HCT116 (cell line): Measurements from ENCODE around the gene NHERF2. TPM values are rescaled to one million over a fixed set of nuclear protein-coding genes. Genes with fewer than 3 reads are reported as not detected.

Experiments used
- ATAC-seq: fragments of 200-7000 bp; cut with Tn5 transposase; 2 replicates; pipeline ENCODE4 v1.9.1; 2020; ENCODE audit warnings: mild to moderate bottlenecking, moderate library complexity
- BruUV-seq: library from RNA; stranded (reverse); fragments of 400-500 nt; replicated peaks from 2 replicates; lab custom pipeline; 2021; lab: Mats Ljungman, UMichigan
- CTCF ChIA-PET: fragments of 300-600 bp; sonication (Branson Sonifier 250); formaldehyde crosslinking; loops from one replicate; lab custom pipeline; 2021; ENCODE audit warnings: antibody characterized with exemption; lab: Charles Lee
- POLR2A ChIA-PET: fragments of 300-600, 350-600 bp; sonication (Branson Sonifier 250); formaldehyde crosslinking; loops from one replicate; lab custom pipeline; 2021; ENCODE audit warnings: antibody characterized with exemption; lab: Charles Lee
- RAD21 ChIA-PET, 2 experiments: fragments of 300-600 bp; sonication (Branson Sonifier 250); formaldehyde crosslinking; loops; one replicate each; lab custom pipeline; 2023; ENCODE audit warnings: low total read pairs in 2 of 2; ENCODE audit not compliant: uncharacterized antibody in 2 of 2, unreplicated experiment in 2 of 2, low non-redundant PET in 1 of 2; lab: Charles Lee
- DNase-seq: peaks from one replicate; pipeline ENCODE4 v3.0.0-alpha.2; 2010; ENCODE audit warnings: low read depth, low spot score
- H2AFZ ChIP-seq: fragments of 200-600 bp; shearing (Covaris generic), sonication (generic); 2 replicates; pipeline ENCODE4 v1.6.1; 2017; ENCODE audit warnings: low read depth, mixed run types, mixed read lengths, antibody characterized with exemption, low read length; ENCODE audit not compliant: poor library complexity, severe bottlenecking
- H3K27ac ChIP-seq: 2 replicates; pipeline ENCODE4 v1.5.1; 2012; ENCODE audit warnings: low read depth, low read length
- H3K27me3 ChIP-seq: fragments of 200-600 bp; sonication (generic); 2 replicates; pipeline ENCODE4 v1.6.1; 2016; ENCODE audit warnings: mixed run types, low read length, mixed read lengths; ENCODE audit not compliant: insufficient read depth
- H3K36me3 ChIP-seq, 2 experiments: fragments of 200-500 bp in 1 of 2; fragments of 200-600 bp in 1 of 2; sonication (Bioruptor generic) in 1 of 2; sonication (generic) in 1 of 2; 2 replicates each; pipeline versions ENCODE4 v1.5.1 to v1.6.1; 2014 to 2016; ENCODE audit warnings: low read length in 2 of 2, inconsistent platforms in 1 of 2, mixed read lengths in 1 of 2, mixed run types in 1 of 2; ENCODE audit not compliant: insufficient read depth in 2 of 2, control insufficient read depth in 1 of 2
- H3K4me1 ChIP-seq, 2 experiments: fragments of 200-600 bp in 1 of 2; sonication (generic) in 1 of 2; 2 replicates each; pipeline versions ENCODE4 v1.5.1 to v1.6.1; 2012 to 2017; ENCODE audit warnings: low read length in 2 of 2, inconsistent platforms in 1 of 2, mild to moderate bottlenecking in 1 of 2, mixed read lengths in 1 of 2, mixed run types in 1 of 2, moderate library complexity in 1 of 2; ENCODE audit not compliant: insufficient read depth in 2 of 2, control insufficient read depth in 1 of 2
- H3K4me2 ChIP-seq: fragments of 200-600 bp; sonication (generic); 2 replicates; pipeline ENCODE4 v1.6.1; 2017; ENCODE audit warnings: mixed run types, low read length, mixed read lengths
- H3K4me3 ChIP-seq, 2 experiments: fragments of 200-600 bp in 1 of 2; sonication (generic) in 1 of 2; replicated peaks in 1 of 2; 2 replicates each; pipeline ENCODE4 v1.5.1; 2011 to 2016; ENCODE audit warnings: low read length in 2 of 2, control low read depth in 1 of 2, low read depth in 1 of 2, mild to moderate bottlenecking in 1 of 2, mixed read lengths in 1 of 2, mixed run types in 1 of 2
- H3K79me2 ChIP-seq: fragments of 200-600 bp; sonication (generic); 2 replicates; pipeline ENCODE4 v1.6.1; 2017; ENCODE audit warnings: mild to moderate bottlenecking, mixed run types, low read length, moderate library complexity, mixed read lengths; ENCODE audit not compliant: insufficient read depth
- H3K9ac ChIP-seq: fragments of 200-600 bp; sonication (generic); 2 replicates; pipeline ENCODE4 v1.6.1; 2016; ENCODE audit warnings: low read length, mixed read lengths
- H3K9me2 ChIP-seq: fragments of 200-600 bp; sonication (generic), shearing (Covaris generic); 2 replicates; pipeline ENCODE4 v1.6.1; 2017; ENCODE audit warnings: mixed run types, mild to moderate bottlenecking, moderate library complexity; ENCODE audit not compliant: insufficient read depth
- H3K9me3 ChIP-seq, 2 experiments: fragments of 200-500 bp in 1 of 2; fragments of 200-600 bp in 1 of 2; sonication (Bioruptor generic) in 1 of 2; sonication (generic) in 1 of 2; 2 replicates each; pipeline ENCODE4 v1.6.1; 2014 to 2017; ENCODE audit warnings: low read length in 2 of 2, mixed read lengths in 2 of 2, inconsistent platforms in 1 of 2, low read depth in 1 of 2, mild to moderate bottlenecking in 1 of 2, mixed run types in 1 of 2, moderate library complexity in 1 of 2; ENCODE audit not compliant: control insufficient read depth in 1 of 2, insufficient read depth in 1 of 2
- H4K20me1 ChIP-seq: fragments of 200-600 bp; sonication (generic), shearing (Covaris generic); 2 replicates; pipeline ENCODE4 v1.6.1; 2017; ENCODE audit warnings: mixed run types, mild to moderate bottlenecking, moderate library complexity; ENCODE audit not compliant: insufficient read depth
- CBX3 ChIP-seq: IDR thresholded peaks from 2 replicates; pipeline ENCODE4 v1.6.1; 2012; ENCODE audit warnings: low read depth
- CTCF ChIP-seq, 3 experiments: fragments of 200-600 bp in 1 of 3; sonication (generic) in 1 of 3; IDR thresholded peaks in 2 of 3; conservative IDR thresholded peaks in 1 of 3; 2 replicates each; pipeline ENCODE4 v1.5.1; 2012 to 2017; ENCODE audit warnings: low read depth in 2 of 3, low read length in 2 of 3, antibody characterized with exemption in 1 of 3, borderline replicate concordance in 1 of 3, control low read depth in 1 of 3, mild to moderate bottlenecking in 1 of 3, mixed read lengths in 1 of 3, mixed run types in 1 of 3, moderate library complexity in 1 of 3; ENCODE audit not compliant: insufficient read depth in 1 of 3
- FOSL1 ChIP-seq: IDR thresholded peaks from 2 replicates; pipeline ENCODE4 v1.6.1; 2012; ENCODE audit warnings: low read depth
- JUND ChIP-seq: IDR thresholded peaks from 2 replicates; pipeline ENCODE4 v1.6.1; 2012
- POLR2AphosphoS5 ChIP-seq: IDR thresholded peaks from 2 replicates; pipeline ENCODE4 v1.6.1; 2011; ENCODE audit warnings: mild to moderate bottlenecking, low read depth, low read length, moderate library complexity
- RAD21 ChIP-seq: IDR thresholded peaks from 2 replicates; pipeline ENCODE4 v1.6.1; 2012; ENCODE audit warnings: low read depth, mild to moderate bottlenecking
- SP1 ChIP-seq: IDR thresholded peaks from 2 replicates; pipeline ENCODE4 v1.6.1; 2012; ENCODE audit warnings: low read depth
- ZFX ChIP-seq: fragments of 450-650 bp; IDR thresholded peaks from 2 replicates; pipeline ENCODE4 v1.6.1; 2017
- intact Hi-C: fragments of 100-400 bp; cut with micrococcal nuclease; formaldehyde crosslinking; loops from 2 replicates; pipeline ENCODE4 v1.10.0; 2022
- total RNA-seq: library from RNA; stranded (reverse); gene quantifications from one replicate; pipeline ENCODE4 v1.2.1, GENCODE V29; 2021; ENCODE audit not compliant: unreplicated experiment

The NHERF2 gene
- total RNA-seq, 1 experiment from 2014 or later, result 58.4 TPM

- H3K27me3 ChIP-seq, result no peaks in the 10 kb centered on the region
- no peak for TF ChIP-seq FOSL1
- no peak for TF ChIP-seq CBX3
- TF ChIP-seq ZFX, result no peak
- no peak for TF ChIP-seq SP1
- no peak for DNase-seq
- peaks cover 32 to 55% of the 10 kb centered on the region in 2 experiments for H3K4me1 ChIP-seq
- BruUV-seq, result no TSS peak
- no peak overlapping the region for H2AFZ ChIP-seq
- H3K9me2 ChIP-seq, result no peaks in the 10 kb centered on the region
- H4K20me1 ChIP-seq, result no peaks in the 10 kb centered on the region
- peak overlapping the region; percentile 57 for H3K9ac ChIP-seq
- no peaks in the 10 kb centered on the region for H3K36me3 ChIP-seq
- peak overlapping the region; percentile 84 for H3K4me2 ChIP-seq
- peaks cover 21% of the 10 kb centered on the region; the same call in 1 of the 2 replicates for H3K79me2 ChIP-seq
- RAD21 ChIA-PET, result no interaction called here
- peak overlapping the region; percentile 3; the same call in 1 of the 2 replicates for H3K27ac ChIP-seq
- no peaks in the 10 kb centered on the region for H3K9me3 ChIP-seq
- CTCF ChIA-PET, result interaction anchor here (1.1 kb wide), 1 partner anchor 22 kb away, joined by 3 read pairs; no protein-coding TSS in a partner anchor
- no peak for ATAC-seq
- POLR2A ChIA-PET, result interaction anchor here (0.5 to 0.9 kb wide), 2 partner anchors 61 to 115 kb away, joined by 3 read pairs; partner anchors contain the start of gene RPS2
- peak overlapping the region; percentile 43 to 56 for H3K4me3 ChIP-seq
- intact Hi-C loops, result loop anchor here (10.0 kb wide), 1 partner anchor 229 kb away; the partner anchor contains the start of gene ECI1
Observed at GRCh38 chr16:2025878-2026460, 733 bp upstream of the NHERF2 start.

DNA sequence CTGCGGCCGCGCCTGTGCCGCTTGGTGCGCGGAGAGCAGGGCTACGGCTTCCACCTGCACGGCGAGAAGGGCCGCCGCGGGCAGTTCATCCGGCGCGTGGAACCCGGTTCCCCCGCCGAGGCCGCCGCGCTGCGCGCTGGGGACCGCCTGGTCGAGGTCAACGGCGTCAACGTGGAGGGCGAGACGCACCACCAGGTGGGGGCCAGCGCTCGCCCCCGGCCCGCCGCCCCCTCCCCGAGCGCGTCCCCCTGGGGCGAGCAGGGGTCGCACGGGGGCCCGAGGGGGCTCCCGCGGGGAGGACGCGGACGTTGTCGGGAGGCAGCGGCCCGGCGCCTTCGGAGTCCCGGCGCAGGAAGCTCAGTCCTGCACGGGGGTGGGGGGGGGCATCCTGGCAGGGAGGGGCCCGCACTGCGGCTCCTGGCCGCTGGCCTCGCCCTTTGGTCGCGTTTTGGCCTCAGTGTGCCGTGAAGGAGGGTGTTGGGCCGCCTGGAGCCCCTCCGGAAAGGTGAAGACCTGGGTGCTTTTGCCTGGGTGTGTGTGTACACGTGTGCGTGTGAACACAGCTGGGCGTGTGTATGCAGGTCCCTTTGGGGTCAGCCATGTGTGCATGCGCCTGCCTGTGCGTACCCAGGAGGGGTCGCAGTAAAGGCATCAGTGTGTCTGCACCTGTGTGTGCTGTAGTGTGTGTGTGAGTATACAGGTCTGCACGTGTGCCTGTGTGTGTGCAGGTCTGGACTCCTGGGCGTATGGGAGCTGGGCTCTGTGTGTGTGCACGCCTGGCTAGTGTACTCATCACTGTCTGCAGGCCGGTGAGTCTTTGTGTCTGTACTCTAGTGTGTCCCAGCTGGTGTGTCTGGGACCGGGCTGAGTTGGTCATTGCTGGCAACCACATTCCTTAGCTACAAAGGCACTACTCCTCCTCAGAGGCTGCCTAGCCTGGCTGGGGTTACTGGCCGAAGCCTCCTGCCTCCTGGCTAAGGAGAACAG is 615 bp downstream of the NHERF2 start:
- Histone ChIP-seq H3K27ac (peak overlapping the region; percentile 72; the same call in 1 of the 2 replicates), H3K79me2 (peaks cover 14% of the 10 kb centered on the region; the same call in 1 of the 2 replicates), H4K20me1 (no peaks in the 10 kb centered on the region), H2AFZ (no peak overlapping the region), H3K9me3 (no peaks in the 10 kb centered on the region), H3K9me2 (no peaks in the 10 kb centered on the region), H3K4me3 (peak overlapping the region; percentile 60 to 77), H3K36me3 (no peaks in the 10 kb centered on the region), H3K27me3 (no peaks in the 10 kb centered on the region), H3K4me1 (peaks cover 27 to 43% of the 10 kb centered on the region in 2 experiments), H3K4me2 (peak overlapping the region; percentile 99), H3K9ac (peak overlapping the region; percentile 76)
- TF ChIP-seq RAD21, result no peak
- TF ChIP-seq ZFX, result peak; percentile 25; the same call in 1 of the 2 replicates
- 0 out of 2 replicates have a peak, but pooled peaks have one; percentile 3 for TF ChIP-seq POLR2AphosphoS5
- 0 out of 6 replicates have a peak, but pooled peaks of 1 of the 3 experiments have one; percentile 11 for TF ChIP-seq CTCF (IDR thresholded peaks at IDR 0.05 in 2 of 3, conservative IDR thresholded peaks at IDR 0.05 in 1 of 3; ENCODE audit: borderline replicate concordance in 1 of 3, insufficient read depth in 1 of 3, low read depth in 2 of 3, low read length in 2 of 3)
- no peak for TF ChIP-seq JUND
- no peak for DNase-seq
- POLR2A ChIA-PET, result no interaction called here
- BruUV-seq, result TSS peak; percentile 45
- intact Hi-C loops, result loop anchor here (10.0 kb wide), 1 partner anchor 227 kb away; the partner anchor contains the start of gene ECI1
- CTCF ChIA-PET, result no interaction called here
- peak; percentile 5 for ATAC-seq
- RAD21 ChIA-PET, result interaction anchor here in 1 of 2 experiments (1.2 kb wide), 1 partner anchor 113 kb away, joined by 3 read pairs; no protein-coding TSS in a partner anchor
